Islet of Langerhans (tissue), 1 donor: ENCODE measurements around the gene MMP3.

Source experiments
- FAIRE-seq: peaks from one replicate; lab custom pipeline; 2011; peaks lifted over from hg19 to GRCh38; lab: Jason Lieb, UNC

MMP3 gene

DNA sequence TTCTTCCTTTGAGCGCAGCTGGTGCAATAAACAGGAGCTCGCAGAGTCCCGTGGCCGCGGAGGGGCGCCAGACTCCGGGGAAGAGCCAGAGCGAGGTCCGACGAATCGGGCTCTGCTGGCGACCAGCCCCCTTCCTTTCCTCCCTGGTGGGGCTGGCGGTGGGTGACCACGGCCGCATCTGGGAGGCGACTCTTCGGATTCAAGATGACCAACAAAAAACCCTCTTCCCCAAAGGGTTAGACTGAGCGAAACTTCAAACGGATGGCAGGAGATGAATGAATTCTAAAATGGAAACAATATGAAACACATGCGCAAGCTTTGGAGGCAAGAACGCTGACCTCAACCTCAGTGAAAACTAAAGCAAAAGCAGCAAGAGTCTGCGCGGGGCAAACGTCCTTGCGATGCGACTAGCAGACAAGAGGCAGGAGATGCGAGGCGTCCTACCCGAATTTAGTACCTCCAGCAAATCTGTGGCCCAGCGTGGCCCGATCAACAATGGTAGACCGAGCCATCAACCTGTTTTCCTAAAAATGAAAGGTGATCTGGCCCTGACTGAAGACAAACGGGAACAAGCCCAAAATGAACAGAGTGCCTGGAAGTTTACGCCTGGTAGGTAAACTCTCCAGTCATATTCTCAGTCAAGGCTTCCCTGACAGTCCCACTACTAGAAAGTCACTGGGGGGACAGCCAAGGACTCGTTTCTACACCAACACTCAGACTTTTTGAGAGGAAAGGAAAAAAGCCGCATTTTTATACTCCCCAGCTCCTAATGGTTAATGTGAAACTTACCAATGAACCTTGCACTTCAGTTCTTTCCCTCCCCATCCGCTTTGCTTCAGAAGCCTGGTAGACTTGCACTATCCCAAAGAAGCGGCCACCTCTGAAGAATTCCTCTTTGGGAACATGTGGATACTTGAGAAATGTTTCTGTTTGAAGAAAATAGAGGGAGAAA lies 11.6 kb downstream of the MMP3 start:
- no peak for FAIRE-seq

DNA sequence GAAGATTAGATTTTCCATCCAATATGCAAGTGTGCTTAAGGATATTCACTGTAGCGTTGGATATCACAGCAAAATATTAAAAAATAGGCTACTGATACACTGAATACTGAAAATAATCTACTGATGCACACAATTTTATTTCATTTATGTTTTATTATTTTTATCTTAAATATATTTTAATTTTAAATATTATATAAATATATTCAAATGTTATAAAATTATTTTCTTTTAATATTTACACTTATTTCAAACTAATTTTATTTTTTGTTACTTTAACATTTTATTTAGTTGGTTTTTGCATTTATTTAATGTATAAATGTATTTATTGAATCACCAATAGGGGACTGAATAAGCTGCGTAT lies 12.3 kb downstream of the MMP3 start:
- FAIRE-seq = no peak

DNA sequence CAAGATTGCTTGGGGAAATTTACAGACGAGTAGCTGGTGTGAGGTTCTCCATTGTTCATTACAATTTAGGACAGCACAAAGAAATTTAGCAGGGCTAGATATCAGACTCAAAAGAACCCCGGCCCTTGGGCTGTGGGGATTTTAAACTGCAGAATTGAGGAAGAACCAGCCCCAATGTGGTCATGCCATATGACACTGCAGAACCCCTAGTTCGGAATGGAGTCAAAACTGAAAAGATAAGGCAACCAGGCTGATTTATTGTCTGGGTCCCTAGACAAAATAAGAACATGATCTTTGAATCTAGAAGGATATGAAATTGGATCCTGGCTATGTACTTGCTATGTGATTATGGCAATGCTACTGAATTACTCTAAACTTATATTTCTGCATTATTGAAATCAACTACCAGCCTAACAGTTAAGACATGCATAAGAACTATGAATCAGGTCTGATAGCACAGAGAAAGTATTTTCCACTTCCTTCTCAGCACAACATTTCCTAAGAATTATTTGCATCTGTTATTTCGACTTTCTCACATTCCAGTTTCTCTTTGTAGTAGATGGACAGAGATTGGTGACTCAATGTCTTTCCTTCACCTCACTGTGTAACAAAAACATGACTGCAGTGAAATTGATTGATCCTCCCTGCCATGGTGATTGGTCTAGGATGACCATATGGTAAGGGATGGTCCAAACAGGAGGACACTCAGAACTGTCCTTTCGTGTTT lies 13.2 kb downstream of the MMP3 start:
- no peak for FAIRE-seq

DNA sequence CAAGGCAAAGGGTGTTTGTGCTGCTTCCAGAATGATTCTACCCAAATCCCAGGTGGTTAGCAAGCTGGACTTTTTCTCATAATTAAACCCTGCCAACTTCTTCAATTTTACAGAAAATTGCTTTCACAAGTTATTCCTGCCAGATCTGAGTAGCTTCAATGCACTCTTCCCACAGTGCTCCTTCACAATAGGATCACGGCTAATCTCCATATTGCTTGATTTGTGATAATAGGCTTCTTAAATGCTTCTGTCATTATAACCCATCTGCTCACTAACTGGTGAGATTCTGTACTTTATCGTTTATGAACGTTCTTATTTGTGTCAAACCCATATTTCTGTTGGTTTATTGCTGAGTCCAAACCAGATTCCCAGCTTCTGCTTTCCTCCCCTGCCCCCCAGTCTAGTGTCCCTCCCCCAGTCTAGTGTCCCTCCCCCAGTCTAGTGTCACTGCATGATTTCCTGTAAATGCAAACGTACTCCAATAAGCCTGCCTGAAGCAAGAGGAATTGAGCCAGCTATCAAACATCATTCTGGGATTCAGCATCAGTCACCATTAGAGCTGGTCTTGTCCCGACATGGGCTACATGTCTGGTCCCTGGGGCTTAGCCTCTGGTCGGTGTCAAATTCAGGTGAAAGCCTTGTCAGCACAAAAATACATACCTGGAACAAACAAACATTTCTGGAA lies 14.0 kb downstream of the MMP3 start:
- no peak for FAIRE-seq

DNA sequence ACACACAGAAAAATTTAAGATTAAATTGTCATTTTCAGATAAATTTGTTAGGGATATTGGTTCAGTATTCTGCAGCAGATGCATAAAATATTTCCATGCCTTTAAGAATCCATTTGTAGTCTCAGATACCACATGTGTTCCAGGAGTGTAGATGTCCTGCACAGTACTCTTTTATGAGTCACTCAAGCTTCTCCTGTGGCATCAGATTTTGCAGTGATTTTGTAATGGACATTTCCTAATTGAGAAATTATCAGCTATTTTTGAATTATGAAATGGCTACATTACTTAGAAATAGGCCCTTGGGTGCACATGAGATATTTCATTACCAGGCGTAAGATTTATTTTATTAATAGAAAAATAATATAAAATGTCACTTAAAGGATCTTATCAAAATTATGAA lies 18.9 kb downstream of the MMP3 start:
- FAIRE-seq = no peak

DNA sequence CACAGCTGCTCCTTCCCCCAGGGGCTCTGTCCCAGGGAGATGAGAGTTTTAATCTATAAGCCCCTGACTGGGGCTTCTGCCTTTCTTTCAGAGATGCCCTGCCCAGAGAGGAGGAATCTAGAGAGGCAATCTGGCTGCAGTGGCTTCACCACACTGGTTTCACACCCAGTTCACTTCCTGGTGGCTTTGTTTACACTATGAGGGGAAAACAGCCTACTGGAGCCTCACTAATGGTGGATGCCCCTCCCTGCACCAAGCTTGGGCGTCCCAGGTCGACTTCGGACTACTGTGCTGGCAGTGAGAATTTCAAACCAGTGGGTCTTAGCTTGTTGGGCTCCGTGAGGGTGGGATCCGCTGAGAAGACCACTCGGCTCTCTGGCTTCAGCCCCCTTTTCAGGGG lies 23.9 kb downstream of the MMP3 start:
- no peak for FAIRE-seq

DNA sequence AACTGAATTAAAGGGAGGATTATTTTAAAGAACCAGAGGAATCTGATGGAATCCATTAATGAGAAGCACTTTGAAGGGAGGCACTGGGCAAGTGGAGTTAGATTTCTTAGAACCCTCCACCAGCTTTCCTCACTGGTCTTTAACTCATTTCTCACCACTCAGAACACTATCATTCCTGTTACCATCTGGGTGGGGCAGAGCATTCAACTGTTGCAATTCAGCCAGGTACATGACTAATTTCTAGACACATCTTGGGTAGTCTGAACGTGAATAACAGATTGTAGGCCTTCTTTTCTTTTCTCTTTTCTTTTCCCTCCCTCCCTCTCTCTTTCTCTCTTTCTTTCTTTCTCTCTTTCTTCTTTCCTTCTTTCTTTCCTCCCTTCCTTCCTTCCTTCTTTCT lies 29.9 kb downstream of the MMP3 start:
- no peak for FAIRE-seq

DNA sequence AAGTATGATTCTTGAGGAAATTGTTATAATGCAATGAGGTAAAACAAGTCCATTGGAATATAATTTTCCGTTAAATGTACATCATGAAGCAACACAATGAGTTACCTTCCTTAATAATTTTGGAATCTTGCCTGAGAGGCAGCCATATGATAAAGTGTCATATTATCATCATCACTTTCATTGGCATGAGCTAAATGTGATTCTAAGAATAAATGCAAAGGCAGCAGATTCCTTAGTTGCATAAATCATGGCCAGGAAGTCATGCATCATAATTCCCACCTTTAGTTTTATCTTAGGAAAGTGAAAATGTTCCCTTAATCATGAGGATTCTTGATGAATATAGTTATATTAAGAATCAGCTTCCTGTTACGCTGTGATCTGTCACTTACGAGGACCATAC lies 31.2 kb downstream of the MMP3 start:
- FAIRE-seq = no peak

DNA sequence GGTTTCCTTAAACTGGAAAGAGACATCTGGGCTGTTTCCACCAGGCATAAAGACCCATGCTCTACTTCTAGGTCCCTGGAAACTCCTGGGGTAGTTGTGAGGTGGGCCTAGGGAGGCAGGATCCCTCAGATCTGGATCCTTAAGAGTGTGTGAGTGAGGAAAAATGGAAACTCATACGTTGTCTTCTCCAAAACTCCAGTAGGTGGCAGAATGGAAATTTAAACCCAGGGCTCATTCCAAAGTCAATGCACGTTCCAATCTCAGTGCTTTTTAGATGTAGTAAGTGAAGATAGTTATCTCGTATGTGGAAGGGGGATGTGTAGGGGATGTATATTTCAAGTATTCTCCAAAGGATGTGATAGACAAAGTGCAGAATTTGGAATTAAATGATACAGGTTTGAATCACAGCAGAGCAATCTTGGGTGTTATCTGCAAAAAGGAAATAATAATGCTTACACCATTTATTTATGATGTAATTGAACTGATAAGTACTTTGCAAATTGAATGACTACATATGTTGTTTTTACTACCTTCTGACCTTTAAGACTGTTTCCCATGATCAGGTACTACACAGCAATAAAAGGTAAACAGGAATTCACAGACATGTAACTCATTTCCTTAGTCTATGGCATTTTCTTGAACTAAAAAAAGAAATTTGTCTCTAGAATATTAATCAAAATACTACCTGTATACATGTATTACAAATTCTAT lies 32.3 kb downstream of the MMP3 start:
- FAIRE-seq = no peak

DNA sequence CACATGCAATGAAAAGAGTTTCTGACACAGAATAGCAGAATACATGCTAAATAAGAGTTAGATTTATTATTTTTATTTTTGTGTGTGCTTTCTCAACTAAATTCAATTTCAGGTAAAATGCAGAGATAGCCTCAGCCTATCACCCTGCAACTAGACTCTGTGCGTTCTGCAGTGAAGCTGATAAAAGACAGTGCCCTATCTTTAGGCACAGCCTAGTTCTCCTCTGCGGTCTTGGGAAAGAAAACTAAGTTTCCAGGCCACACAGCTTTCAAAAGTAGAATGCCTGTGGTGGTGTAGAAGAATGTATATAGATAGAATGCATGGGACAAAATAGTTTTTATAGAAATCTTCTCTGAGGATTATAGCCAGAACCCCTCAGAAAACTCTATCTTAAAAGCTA lies 33.4 kb downstream of the MMP3 start:
- FAIRE-seq = no peak

DNA sequence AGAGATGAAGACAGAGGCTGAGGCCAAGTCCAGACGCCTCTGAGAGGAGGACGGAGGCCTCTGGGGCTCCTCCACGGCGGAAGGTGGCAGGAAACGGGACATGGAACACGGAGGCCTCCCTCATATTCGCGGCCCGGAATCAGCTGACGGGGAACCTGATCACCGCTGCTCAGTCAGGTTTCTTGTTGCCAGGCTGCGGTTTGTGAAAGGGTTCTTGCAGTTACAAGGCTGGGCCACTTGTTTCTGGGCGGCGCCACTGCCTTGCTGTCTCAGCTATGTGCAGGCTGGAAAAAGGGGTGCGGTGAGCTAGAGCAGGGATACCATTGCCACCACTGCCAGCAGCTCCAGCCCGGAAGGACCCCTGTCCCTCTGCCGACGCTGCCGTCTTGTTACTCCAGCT lies 35.5 kb downstream of the MMP3 start:
- FAIRE-seq = no peak

DNA sequence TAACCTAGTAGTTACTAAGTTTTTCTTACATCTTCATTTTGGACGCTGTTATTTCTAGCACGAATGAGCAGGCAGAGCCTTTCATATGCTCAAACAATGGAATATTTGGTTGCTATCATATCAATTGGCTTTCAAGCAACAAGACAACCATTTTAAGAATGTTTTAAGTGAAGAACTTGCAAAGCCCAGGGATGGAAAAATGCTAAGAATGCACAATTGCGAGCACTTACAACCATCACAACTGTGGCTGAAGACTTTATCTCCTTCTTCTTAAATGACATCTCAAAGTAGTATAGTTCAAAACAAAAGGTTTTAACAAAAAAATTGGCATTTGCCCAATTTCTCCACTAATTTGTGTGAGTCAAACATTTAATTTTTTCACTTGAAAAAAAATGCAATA lies 37.1 kb downstream of the MMP3 start:
- FAIRE-seq = no peak

DNA sequence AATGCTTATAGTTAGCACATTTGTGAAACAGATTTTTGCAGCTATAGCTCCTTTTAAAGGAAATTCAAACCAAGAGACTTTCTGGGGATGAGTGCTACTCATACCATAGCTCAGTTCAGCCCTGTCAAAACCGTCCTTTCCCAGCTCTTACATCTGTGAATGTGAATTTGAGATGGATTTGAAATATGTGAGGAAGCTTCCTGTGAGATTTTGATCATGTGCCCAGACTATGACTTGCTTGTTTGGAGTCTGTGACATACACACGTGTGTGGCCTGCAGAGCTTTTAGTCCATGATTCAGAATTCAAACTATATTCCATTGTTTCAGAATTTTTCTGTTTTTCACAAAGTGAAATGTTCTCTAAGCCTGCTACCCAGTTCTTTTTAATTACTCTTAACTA lies 41.1 kb downstream of the MMP3 start:
- FAIRE-seq = no peak

DNA sequence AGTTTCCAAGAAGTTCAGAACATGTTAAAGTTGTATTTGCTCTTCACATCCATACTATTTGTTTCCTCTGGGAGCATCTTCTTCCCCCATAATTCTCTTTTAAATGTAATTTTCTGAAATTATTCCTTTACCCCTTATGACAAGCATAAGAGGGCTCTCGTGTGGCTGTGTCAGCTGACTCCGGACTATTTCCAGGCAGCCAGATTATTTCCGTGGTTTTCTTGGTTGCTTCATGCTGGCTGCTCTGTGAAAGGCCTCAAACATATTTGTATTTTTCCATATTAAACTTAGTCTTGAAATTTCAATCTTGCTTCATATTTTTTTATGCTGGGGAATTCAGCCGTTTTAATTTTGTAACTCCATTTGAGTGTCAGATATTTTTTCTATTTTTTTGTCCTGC lies 42.6 kb downstream of the MMP3 start:
- FAIRE-seq = no peak

DNA sequence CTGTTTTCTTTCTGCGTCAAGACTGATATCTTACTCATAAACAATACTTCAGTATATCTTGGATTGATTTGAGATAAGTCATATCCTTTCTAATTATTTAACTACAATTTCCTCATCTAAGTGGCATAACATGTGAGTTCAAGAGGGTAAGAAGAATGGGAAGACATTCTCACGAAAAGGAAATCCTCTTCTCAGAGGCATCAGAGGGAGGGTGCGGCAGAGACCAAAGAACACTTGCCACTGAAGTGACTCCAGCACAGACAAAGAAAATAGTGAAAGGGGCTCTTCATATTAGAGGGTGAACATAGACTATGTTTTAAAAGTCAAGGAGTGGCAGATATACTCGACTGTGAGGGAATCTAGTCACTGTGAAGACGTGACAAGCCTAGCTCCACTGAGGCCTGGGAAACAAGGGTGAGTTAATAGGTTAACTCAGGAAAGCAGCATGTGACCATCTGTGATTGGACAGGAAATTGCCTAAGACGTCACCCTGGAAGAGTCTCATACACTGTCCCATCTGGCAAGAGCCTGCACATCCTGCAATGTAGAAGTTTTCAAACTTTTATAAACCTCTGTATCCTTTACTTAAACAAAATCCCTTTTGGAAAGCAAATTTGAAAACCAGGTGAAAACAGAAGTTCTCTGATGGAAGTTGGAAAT lies 43.6 kb downstream of the MMP3 start:
- FAIRE-seq = no peak

DNA sequence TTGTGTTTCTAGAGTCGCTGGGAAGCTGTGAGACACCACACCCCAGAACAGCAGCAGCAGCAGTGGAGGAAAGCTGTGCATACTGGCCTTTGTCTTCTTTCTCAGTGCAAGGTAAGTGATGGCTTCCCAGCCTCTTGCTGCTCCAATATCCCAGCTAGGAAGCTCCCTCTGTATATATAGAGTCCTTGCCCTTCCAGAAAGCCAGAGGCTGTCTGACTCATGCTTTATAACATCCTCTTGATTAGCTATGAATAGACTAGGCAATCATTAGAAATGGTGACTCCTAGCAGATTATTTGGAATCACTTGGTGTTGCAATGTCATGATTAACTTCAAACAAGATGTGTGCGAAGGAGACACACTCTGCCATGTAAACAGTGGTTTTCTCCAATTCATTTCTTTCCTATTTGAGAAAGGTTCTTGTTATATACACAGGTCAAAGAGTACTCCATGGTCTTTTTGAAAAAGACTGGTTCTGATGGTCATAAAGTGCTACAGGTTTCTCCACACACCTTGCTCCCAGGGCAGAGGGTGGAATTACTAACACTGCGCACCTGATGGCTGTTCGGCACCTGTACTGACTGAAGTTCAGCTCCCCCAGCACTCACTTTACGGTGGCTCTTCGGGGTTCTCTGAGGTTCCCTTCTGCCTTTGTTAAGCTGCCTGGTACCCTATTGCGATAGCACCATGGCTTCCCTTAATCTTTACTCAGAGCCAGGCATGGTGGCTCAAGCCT lies 45.2 kb downstream of the MMP3 start, which contains the start of gene MMP1:
Gene MMP1, minus strand, starts transcription at position 149 of the 735 bp plus-strand sequence. Its CDS starts 68 bp downstream, at position 81.
- no peak for FAIRE-seq

DNA sequence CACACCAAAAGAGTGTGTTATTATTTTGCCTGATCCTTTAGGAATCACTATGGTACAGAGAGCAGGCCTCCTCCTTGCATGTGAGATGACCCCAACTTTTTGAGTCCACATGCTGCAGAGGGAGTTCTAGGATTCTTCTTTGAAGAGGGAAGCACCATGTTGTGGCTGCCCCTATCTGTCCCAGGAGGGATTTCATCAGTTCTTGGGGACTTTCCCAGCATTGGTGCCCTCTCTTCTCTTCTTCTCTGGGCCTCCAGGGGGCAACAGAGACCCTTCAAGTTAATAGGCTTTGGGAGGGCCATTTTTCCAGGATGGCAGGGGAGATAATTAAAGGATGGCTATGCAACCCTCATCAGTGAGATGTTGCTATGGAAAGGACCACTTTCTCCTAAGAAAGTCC lies 49.0 kb downstream of the MMP3 start:
- FAIRE-seq = no peak

DNA sequence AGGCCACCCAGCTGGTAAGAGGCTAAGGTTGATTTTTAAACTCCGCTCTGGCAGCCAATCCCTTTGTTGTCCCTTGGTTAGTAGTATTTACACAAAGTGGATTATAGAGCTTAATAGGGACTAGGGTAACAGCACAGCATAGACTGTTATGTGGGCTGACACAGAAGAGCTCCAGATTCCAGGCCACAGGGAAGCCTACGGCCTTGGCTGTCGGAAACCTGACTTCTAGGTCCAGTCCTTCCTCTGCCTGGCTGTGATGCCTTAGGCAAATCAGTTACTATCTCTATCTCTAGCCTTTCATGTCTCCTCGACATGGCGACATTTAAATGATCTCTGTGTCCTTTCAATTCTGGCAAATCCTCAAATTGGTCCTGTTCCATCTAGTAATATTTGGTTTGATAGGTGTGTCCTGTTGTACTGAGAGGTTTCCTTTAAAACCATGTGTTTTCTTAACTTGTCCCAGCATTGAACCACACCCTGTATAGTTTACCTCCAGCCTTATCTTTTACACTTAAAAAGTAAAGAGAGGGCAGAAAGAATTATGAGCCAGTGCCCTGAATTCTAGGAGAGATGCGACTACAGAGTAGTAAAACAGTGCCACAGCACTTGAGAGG lies 49.6 kb downstream of the MMP3 start:
- FAIRE-seq = no peak

DNA sequence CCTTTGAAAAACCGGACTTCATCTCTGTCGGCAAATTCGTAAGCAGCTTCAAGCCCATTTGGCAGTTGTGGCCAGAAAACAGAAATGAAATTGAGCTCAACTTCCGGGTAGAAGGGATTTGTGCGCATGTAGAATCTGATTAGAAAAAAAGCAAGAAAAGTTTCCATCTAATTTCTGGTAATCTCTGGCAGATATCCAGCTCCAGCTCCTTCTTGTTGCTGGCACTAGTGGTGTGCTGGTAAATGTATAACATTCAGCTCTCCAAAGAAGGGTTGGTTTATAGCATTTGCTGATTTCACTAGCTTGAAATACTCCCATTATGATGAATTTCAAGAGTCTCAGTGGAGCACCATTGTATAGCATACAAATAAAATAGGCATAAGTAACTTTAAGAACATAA lies 50.8 kb downstream of the MMP3 start:
- no peak for FAIRE-seq

DNA sequence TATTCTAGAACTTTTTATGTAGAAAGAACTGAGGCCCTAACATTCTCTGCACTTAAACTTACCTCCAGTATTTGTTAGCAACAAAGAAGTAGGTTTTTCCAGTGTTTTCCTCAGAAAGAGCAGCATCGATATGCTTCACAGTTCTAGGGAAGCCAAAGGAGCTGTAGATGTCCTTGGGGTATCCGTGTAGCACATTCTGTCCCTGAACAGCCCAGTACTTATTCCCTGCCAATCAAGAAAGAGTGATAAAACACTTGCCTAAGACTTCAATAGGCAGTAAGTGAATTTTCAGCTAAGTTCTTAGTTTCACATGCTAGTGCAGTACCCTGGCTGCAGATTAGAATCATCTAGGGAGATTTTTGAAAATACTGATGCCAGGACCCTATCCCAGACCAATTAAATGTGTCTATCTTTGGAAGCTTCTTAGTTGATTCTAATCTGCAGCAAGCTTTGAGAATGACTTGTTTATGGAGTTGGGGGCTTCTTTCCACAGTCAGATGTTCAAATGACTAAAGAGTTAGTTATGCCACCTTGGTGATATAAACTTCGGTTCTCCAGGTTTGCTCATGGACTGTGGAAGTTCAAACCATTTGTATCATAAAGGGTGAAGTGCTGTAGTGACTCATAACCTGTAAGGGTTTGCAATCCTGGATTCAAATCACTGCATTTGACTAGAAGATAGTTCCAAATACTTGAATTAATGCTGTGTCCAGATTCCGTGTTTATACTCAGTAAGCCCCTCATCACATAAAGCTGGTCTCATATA lies 52.0 kb downstream of the MMP3 start:
- FAIRE-seq = no peak
